ENCODE data around the gene AMBP.

AMBP gene

GRCh38 chr9:114072184-114073140, 5.6 kb downstream of the AMBP start:
- DNase-seq, result peak; percentile 55

- no peak for DNase-seq
Observed at GRCh38 chr9:114071197-114071795, 6.8 kb downstream of the AMBP start.

GRCh38 chr9:114070188-114071103, 7.7 kb downstream of the AMBP start:
- DNase-seq, result no peak

- no peak for DNase-seq
Observed at GRCh38 chr9:114069476-114070187, 8.5 kb downstream of the AMBP start.

- DNase-seq, result no peak
Observed at GRCh38 chr9:114065304-114065703, 12.8 kb downstream of the AMBP start.

- no peak for DNase-seq
Observed at GRCh38 chr9:114061830-114062474, 16.1 kb downstream of the AMBP start.

GRCh38 chr9:114061292-114061691, 16.8 kb downstream of the AMBP start:
- DNase-seq, result no peak

- DNase-seq, result no peak
Observed at GRCh38 chr9:114060711-114061110, 17.4 kb downstream of the AMBP start.

GRCh38 chr9:114060070-114060469, 18.0 kb downstream of the AMBP start:
- no peak for DNase-seq

GRCh38 chr9:114059047-114059803, 18.9 kb downstream of the AMBP start:
- DNase-seq, result no peak

GRCh38 chr9:114058688-114059046, 19.4 kb downstream of the AMBP start:
- no peak for DNase-seq

- DNase-seq, result no peak
Observed at GRCh38 chr9:114057161-114057885, 20.8 kb downstream of the AMBP start.

GRCh38 chr9:114056527-114056926, 21.6 kb downstream of the AMBP start:
- DNase-seq, result no peak

- no peak for DNase-seq
Observed at GRCh38 chr9:114055894-114056293, 22.2 kb downstream of the AMBP start.

- no peak for DNase-seq
Observed at GRCh38 chr9:114055061-114055460, 23.0 kb downstream of the AMBP start.

- DNase-seq, result no peak
Observed at GRCh38 chr9:114054191-114054690, 23.9 kb downstream of the AMBP start.

GRCh38 chr9:114053246-114054005, 24.7 kb downstream of the AMBP start:
- no peak for DNase-seq

GRCh38 chr9:114051706-114052105, 26.4 kb downstream of the AMBP start:
- DNase-seq, result no peak

GRCh38 chr9:114051281-114051680, 26.8 kb downstream of the AMBP start:
- DNase-seq, result no peak

- no peak for DNase-seq
Observed at GRCh38 chr9:114050646-114051045, 27.5 kb downstream of the AMBP start.

Data from NCI-H510A treated with DMSO at 0.1 percent for 48 hours (cell line).